K562 (cell line): ENCODE results near the gene CACNA1S. TPM values are rescaled to one million over a fixed set of nuclear protein-coding genes. Genes with fewer than 3 reads are reported as not detected.

Experiments
- FOSL1 ChIP-seq: fragments of 200-800 bp; sonication (Bioruptor generic); conservative IDR thresholded peaks from 2 replicates; pipeline ENCODE4 v1.6.1; 2016; ENCODE audit warnings: missing genetic modification characterization, missing compliant biosample characterization
- HLTF ChIP-seq: fragments of 450-650 bp; IDR thresholded peaks from 2 replicates; pipeline ENCODE4 v1.6.1; 2016
- IRF2 ChIP-seq: sonication (generic); formaldehyde crosslinking; IDR thresholded peaks from 2 replicates; pipeline ENCODE4 v1.8.1; 2022; ENCODE audit warnings: mild to moderate bottlenecking, missing genetic modification reagents
- KDM1A ChIP-seq, 2 experiments: fragments of 450-650 bp; IDR thresholded peaks; 2 replicates each; pipeline ENCODE4 v1.6.1; 2016; ENCODE audit warnings: mild to moderate bottlenecking in 2 of 2
- MBD2 ChIP-seq: sonication (generic); IDR thresholded peaks from 2 replicates; pipeline ENCODE4 v1.6.1; 2016; ENCODE audit warnings: low read depth, borderline replicate concordance
- MECOM ChIP-seq: fragments of 250-450 bp; sonication (Bioruptor Pico); IDR thresholded peaks from 2 replicates; pipeline ENCODE4 v1.8.0; 2022; ENCODE audit warnings: inconsistent platforms
- MEF2A ChIP-seq: IDR thresholded peaks from 2 replicates; pipeline ENCODE4 v1.6.1; 2011; ENCODE audit warnings: low read depth, mild to moderate bottlenecking, low read length, moderate library complexity; ENCODE audit not compliant: control insufficient read depth
- NCOA4 ChIP-seq: fragments of 450-650 bp; IDR thresholded peaks from 2 replicates; pipeline ENCODE4 v1.6.1; 2018; ENCODE audit warnings: mild to moderate bottlenecking; ENCODE audit not compliant: partially characterized antibody
- NELFE ChIP-seq: IDR thresholded peaks from 2 replicates; pipeline ENCODE4 v1.6.1; 2011; ENCODE audit warnings: mild to moderate bottlenecking; ENCODE audit not compliant: insufficient read depth, insufficient read length
- RBM15 ChIP-seq: fragments of 200-400 bp; formaldehyde crosslinking; IDR thresholded peaks from 2 replicates; pipeline ENCODE4 v1.6.1; 2018; ENCODE audit warnings: mild to moderate bottlenecking, low read length, moderate library complexity; ENCODE audit not compliant: insufficient read depth
- WHSC1 ChIP-seq: IDR thresholded peaks from one replicate; pipeline ENCODE4 v1.6.1; 2012; ENCODE audit warnings: low read length, control low read depth, inconsistent platforms
- ZNF224 ChIP-seq: sonication (generic); formaldehyde crosslinking; IDR thresholded peaks from 2 replicates; pipeline ENCODE4 v1.8.0; 2022; ENCODE audit warnings: mild to moderate bottlenecking, missing genetic modification reagents
- ZNF316 ChIP-seq: fragments of 450-650 bp; IDR thresholded peaks from 2 replicates; pipeline ENCODE4 v1.6.1; 2016
- ZNF444 ChIP-seq: fragments of 250-450 bp; sonication (Bioruptor Pico); IDR thresholded peaks from 2 replicates; pipeline ENCODE4 v1.4.0; 2020; ENCODE audit warnings: mild to moderate bottlenecking, moderate library complexity
- ZNF707 ChIP-seq: fragments of 250-450 bp; sonication (Bioruptor Pico); conservative IDR thresholded peaks from 2 replicates; pipeline ENCODE4 v1.8.0; 2022; ENCODE audit warnings: inconsistent platforms, mild to moderate bottlenecking, moderate library complexity
- ZNF778 ChIP-seq: fragments of 450-650 bp; formaldehyde crosslinking; IDR thresholded peaks from 2 replicates; pipeline ENCODE4 v1.4.0; 2020; ENCODE audit warnings: mild to moderate bottlenecking, moderate library complexity
- polyA plus RNA-seq, 8 experiments: library from polyadenylated mRNA; depleted of rRNA in 4 of 8; stranded (reverse) in 5 of 8; unstranded in 3 of 8; fragments of >200 nt; fragmentation: Nextera tagmentation in 2 of 8; fragmentation: Illumina TruSeq in 1 of 8; extraction: Ambion mirVana in 2 of 8; extraction: Trizol in 1 of 8; gene quantifications; 2 replicates each; pipeline versions ENCODE4 v1.2.1 to v1.2.3, GENCODE V29; 2011 to 2014; ENCODE audit warnings: inconsistent platforms in 1 of 8, missing spikeins in 1 of 8
- total RNA-seq, 7 experiments: library from RNA; depleted of rRNA in 6 of 7; stranded (reverse); fragments of >200 nt in 6 of 7; fragmentation: Illumina TruSeq in 2 of 7; extraction: Trizol in 2 of 7; gene quantifications; 2 replicates each; pipeline versions ENCODE4 v1.2.1 to v1.2.3, GENCODE V29; 2011 to 2021; ENCODE audit warnings: low replicate concordance in 1 of 7
- TF ChIP-seq, protein P1 (sequence below): sonication (generic); formaldehyde crosslinking; IDR thresholded peaks from 2 replicates; pipeline ENCODE4 v1.9.0; 2022; ENCODE audit warnings: mild to moderate bottlenecking, missing genetic modification reagents
- TF ChIP-seq, protein P2 (sequence below): fragments of 450-650 bp; IDR thresholded peaks from 2 replicates; pipeline ENCODE4 v1.7.0; 2016; ENCODE audit warnings: borderline replicate concordance
- TF ChIP-seq, protein P3 (sequence below): fragments of 250-450 bp; sonication (Bioruptor Pico); IDR thresholded peaks from 2 replicates; pipeline ENCODE4 v1.5.0; 2020; ENCODE audit warnings: mild to moderate bottlenecking, borderline replicate concordance
- TF ChIP-seq, protein P4 (sequence below): fragments of 250-450 bp; sonication (Bioruptor Pico); IDR thresholded peaks from 2 replicates; pipeline ENCODE4 v1.5.0; 2021; ENCODE audit warnings: mild to moderate bottlenecking, borderline replicate concordance

Gene CACNA1S
- total and polyA plus RNA-seq, 9 of the 15 experiments (the other 6 are each of a cell fraction or from before 2014, with no cell fraction given): not detected

DNA sequence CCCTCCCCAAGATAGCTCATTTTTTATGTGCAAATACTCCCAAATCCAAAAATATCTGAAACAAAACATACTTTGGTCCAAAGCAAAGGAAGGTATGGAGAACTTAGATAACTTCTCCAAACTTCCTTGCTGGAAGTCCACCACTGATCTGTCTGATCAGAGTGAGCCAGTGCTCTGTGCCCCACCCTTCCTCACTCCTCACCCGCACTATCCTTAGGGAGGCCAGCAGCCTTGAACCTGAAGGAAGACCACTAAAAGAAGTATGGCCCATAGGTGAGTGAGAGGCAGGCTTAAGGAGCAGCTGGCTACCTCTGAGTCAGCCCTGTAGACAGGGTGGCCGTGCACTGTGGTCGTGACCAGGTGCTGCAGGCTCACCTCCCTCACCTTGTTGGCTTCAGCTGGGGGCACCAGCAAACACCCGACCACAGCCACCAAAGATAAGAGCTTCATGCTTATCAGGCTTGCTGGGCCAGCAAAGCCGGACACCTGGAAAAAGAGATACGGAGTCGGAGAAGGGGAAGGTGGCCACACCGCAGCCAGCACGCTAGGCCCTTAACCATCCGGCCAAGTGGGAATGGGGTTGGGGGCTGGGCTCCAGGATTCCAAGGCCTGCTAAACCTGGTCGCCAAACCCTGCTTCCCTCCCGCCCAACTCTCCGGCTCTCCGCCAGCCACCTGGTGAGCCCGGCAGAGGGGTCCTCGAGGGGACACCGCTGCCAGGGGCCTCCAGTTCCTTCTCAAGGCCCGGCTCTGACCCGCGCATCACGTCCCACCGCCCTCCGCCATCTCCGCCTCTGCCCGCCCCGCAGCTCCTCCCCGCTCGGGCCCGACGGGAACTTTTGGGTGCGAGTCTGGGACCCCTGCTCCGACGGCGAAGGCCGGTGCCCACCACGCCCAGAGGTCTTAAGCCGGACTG is 41.5 kb upstream of the CACNA1S start (continued):
- TF ChIP-seq ZNF707 (CRISPR knock-in tag) (no peak), KDM1A (IDR thresholded peaks at IDR 0.05) (no peak), ZNF316 (no peak), IRF2 (no peak), NCOA4 (no peak), ZNF224 (CRISPR knock-in tag) (no peak), HLTF (peak; percentile 27; the same call in 1 of the 2 replicates), ZNF778 (CRISPR knock-in tag) (no peak), MBD2 (peak; percentile 48; the same call in 1 of the 2 replicates), NELFE (no peak), ZNF444 (CRISPR knock-in tag) (no peak), WHSC1 (no peak), FOSL1 (tag) (no peak; the same call in none of the 2 replicates), MECOM (CRISPR knock-in tag) (0 out of 2 replicates have a peak, but pooled peaks have one; percentile 18), RBM15 (no peak), MEF2A (no peak)
- TF ChIP-seq, protein P1, sequence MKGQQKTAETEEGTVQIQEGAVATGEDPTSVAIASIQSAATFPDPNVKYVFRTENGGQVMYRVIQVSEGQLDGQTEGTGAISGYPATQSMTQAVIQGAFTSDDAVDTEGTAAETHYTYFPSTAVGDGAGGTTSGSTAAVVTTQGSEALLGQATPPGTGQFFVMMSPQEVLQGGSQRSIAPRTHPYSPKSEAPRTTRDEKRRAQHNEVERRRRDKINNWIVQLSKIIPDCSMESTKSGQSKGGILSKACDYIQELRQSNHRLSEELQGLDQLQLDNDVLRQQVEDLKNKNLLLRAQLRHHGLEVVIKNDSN (CRISPR knock-in tag): no peak
- TF ChIP-seq, protein P2, sequence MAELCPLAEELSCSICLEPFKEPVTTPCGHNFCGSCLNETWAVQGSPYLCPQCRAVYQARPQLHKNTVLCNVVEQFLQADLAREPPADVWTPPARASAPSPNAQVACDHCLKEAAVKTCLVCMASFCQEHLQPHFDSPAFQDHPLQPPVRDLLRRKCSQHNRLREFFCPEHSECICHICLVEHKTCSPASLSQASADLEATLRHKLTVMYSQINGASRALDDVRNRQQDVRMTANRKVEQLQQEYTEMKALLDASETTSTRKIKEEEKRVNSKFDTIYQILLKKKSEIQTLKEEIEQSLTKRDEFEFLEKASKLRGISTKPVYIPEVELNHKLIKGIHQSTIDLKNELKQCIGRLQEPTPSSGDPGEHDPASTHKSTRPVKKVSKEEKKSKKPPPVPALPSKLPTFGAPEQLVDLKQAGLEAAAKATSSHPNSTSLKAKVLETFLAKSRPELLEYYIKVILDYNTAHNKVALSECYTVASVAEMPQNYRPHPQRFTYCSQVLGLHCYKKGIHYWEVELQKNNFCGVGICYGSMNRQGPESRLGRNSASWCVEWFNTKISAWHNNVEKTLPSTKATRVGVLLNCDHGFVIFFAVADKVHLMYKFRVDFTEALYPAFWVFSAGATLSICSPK: no peak
- TF ChIP-seq, protein P3, sequence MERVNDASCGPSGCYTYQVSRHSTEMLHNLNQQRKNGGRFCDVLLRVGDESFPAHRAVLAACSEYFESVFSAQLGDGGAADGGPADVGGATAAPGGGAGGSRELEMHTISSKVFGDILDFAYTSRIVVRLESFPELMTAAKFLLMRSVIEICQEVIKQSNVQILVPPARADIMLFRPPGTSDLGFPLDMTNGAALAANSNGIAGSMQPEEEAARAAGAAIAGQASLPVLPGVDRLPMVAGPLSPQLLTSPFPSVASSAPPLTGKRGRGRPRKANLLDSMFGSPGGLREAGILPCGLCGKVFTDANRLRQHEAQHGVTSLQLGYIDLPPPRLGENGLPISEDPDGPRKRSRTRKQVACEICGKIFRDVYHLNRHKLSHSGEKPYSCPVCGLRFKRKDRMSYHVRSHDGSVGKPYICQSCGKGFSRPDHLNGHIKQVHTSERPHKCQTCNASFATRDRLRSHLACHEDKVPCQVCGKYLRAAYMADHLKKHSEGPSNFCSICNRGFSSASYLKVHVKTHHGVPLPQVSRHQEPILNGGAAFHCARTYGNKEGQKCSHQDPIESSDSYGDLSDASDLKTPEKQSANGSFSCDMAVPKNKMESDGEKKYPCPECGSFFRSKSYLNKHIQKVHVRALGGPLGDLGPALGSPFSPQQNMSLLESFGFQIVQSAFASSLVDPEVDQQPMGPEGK (CRISPR knock-in tag): no peak
- TF ChIP-seq, protein P4, sequence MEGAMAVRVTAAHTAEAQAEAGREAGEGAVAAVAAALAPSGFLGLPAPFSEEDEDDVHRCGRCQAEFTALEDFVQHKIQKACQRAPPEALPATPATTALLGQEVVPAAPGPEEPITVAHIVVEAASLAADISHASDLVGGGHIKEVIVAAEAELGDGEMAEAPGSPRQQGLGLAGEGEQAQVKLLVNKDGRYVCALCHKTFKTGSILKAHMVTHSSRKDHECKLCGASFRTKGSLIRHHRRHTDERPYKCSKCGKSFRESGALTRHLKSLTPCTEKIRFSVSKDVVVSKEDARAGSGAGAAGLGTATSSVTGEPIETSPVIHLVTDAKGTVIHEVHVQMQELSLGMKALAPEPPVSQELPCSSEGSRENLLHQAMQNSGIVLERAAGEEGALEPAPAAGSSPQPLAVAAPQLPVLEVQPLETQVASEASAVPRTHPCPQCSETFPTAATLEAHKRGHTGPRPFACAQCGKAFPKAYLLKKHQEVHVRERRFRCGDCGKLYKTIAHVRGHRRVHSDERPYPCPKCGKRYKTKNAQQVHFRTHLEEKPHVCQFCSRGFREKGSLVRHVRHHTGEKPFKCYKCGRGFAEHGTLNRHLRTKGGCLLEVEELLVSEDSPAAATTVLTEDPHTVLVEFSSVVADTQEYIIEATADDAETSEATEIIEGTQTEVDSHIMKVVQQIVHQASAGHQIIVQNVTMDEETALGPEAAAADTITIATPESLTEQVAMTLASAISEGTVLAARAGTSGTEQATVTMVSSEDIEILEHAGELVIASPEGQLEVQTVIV (CRISPR knock-in tag): no peak
